ENCODE data around the gene SPATA20. TPM values are rescaled to one million over a fixed set of nuclear protein-coding genes. Genes with fewer than 3 reads are reported as not detected.

SPATA20 gene
- total RNA-seq, 1 experiment from 2014 or later: 140 TPM

DNA sequence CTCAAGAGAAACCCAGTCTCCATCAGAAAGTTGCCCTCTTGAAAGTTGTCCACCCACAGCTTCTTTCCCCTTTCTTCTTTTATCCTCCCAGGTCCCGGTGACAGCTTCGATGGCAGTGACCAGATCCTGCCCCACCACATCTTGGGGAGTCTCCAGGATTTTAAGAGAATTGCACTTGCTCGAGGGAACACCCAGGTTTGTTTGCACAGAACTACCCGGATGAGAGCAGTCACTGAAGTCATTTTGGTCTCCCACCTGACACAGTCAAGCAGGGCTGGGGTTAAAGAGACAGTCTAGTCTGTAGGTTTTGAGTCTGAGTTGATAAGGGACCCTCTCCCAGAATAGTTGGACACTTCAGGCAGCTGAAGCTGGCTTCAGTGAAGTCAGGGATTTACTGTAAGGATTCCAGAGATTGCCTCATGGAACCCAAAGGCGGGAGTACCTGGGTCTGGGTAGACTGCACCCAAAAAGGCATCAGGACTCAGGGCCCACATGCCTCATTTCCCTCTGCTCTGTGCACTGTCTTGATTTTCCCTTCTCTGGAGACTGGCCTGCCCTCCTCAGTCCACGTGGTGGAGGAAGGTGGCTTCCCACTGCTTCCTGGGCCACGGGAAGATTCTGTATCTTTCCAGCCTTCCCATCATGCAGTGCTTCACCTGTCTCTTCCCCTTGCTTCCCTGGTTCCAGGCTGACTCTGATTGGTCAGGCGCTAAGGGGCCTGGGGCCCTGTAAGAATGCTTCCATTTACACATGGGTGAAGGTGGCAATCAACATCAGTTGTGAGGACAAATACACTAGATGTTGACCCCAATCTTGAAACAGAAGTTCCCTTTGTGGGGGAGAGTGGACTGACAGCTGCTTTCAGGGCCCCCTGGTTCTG is 29.2 kb upstream of the SPATA20 start:
- DNase-seq (ENCODE audit: low read depth): no peak
- in situ Hi-C loops (cut with HindIII; ENCODE audit: low pct_unique_long_range_greater_than_20kb, low sequenced_read_pairs): no loop called here

GRCh38 chr17:50518384-50519023 is 28.5 kb upstream of the SPATA20 start:
- DNase-seq (ENCODE audit: low read depth): no peak
- in situ Hi-C loops (cut with HindIII; ENCODE audit: low pct_unique_long_range_greater_than_20kb, low sequenced_read_pairs): no loop called here

DNA sequence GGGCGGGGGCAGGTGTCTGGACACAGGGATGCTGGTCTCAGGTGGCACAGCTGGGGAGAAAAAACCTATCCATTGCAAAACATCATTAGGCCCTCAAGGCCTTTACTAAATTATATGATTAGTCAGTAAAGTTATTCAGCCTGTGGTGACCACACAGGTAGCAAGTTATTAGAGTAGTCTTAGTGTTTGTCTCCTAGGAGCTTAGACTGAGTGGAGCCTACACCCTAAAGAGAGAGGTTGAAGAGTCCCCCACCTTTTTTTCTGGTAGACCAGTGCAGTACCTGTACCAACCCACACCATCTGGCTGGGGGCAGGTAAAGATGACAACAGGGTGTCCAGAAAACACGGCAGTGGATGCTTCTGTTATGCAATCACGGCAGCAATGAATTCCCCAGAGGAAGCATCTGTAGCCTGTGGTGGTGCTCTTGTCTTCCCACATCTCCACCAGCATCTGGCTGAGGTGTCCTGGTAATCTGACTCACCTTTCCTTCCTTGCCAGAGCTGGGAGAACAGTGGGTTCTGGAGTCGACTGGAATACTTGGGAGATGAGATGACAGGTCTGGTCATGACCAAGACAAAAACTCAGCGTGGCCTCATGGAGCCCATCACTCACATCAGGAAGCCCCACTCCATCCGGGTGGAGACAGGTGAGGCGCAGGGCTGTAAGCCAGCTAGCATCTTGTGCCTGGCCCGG is 27.7 kb upstream of the SPATA20 start:
- DNase-seq (ENCODE audit: low read depth): no peak
- in situ Hi-C loops (cut with HindIII; ENCODE audit: low pct_unique_long_range_greater_than_20kb, low sequenced_read_pairs): no loop called here

GRCh38 chr17:50520483-50520882 is 26.5 kb upstream of the SPATA20 start:
- DNase-seq (ENCODE audit: low read depth): no peak
- in situ Hi-C loops (cut with HindIII; ENCODE audit: low pct_unique_long_range_greater_than_20kb, low sequenced_read_pairs): no loop called here

- DNase-seq (ENCODE audit: low read depth): no peak
- in situ Hi-C loops (cut with HindIII; ENCODE audit: low pct_unique_long_range_greater_than_20kb, low sequenced_read_pairs): no loop called here
Observed at GRCh38 chr17:50521514-50521913, 25.5 kb upstream of the SPATA20 start.

DNA sequence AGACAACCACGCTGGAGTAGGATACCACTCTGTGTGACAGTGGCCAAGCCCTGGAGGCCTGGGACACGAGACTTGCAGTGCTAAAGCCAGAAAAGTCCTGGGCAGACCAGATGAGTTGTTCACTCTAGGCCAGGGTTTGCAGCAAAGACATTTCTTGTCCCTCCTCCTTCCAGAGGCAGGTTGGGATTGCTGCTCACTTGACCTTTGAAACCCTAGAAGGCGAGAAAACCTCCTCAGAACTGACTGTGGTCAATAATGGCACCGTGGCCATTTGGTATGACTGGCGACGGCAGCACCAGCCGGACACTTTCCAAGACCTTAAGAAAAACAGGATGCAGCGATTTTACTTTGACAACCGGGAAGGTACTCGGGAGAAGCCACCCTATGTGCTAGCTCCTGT is 24.2 kb upstream of the SPATA20 start:
- in situ Hi-C loops (cut with HindIII; ENCODE audit: low pct_unique_long_range_greater_than_20kb, low sequenced_read_pairs): no loop called here
- DNase-seq (ENCODE audit: low read depth): no peak

DNA sequence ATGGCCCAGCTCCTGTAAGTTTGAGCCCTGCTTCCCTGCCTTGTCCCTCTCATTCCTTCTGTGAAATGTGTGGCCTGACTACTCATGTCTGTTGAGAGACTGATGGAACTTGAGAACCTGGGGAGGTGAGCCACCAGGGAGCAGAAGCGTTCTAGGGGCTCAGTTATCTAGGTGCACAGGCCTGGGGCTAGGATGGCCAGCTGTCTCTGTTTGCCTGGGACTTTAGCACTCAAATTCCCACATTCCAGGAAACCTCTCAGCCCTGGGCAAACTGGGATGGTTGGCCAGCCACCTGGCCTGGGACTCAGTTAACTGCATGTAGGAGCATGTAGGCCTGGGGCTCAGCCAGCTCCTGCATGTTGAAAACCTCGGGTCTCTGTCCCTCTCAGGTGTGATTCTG is 23.8 kb upstream of the SPATA20 start:
- in situ Hi-C loops (cut with HindIII; ENCODE audit: low pct_unique_long_range_greater_than_20kb, low sequenced_read_pairs): no loop called here
- no peak for DNase-seq (ENCODE audit: low read depth)

GRCh38 chr17:50524838-50525237 is 22.1 kb upstream of the SPATA20 start:
- in situ Hi-C loops (cut with HindIII; ENCODE audit: low pct_unique_long_range_greater_than_20kb, low sequenced_read_pairs): no loop called here
- no peak for DNase-seq (ENCODE audit: low read depth)

DNA sequence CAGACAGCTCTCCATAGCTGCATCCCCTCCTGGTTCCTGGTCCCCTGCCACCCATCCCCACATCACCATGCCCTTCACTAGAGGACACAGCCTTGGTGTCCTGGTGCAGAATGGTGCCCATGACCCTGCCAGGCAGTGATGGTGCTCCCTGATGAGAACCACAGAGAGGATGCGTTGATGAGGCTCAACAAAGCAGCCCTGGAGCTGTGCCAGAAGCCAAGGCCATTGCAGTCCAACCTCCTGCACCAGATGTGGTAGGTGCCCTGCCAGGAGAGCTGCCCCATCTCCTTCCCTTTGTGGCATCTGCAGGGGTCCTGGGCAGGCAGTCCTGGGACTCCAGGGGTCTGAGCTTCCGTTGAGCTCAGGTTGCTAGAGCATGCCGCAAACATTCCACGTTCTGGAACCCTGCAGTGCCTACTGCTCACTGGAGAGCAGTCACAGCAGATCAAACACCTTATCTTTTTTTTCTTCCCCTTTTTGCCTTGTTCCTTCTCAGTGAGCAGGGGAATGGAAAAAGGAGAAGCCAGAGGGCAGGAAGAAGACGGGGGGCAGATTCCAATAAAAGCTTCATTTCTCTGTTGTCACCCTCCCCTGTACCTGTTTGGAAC is 19.7 kb upstream of the SPATA20 start:
- in situ Hi-C loops (cut with HindIII; ENCODE audit: low pct_unique_long_range_greater_than_20kb, low sequenced_read_pairs): no loop called here
- DNase-seq (ENCODE audit: low read depth): no peak

DNA sequence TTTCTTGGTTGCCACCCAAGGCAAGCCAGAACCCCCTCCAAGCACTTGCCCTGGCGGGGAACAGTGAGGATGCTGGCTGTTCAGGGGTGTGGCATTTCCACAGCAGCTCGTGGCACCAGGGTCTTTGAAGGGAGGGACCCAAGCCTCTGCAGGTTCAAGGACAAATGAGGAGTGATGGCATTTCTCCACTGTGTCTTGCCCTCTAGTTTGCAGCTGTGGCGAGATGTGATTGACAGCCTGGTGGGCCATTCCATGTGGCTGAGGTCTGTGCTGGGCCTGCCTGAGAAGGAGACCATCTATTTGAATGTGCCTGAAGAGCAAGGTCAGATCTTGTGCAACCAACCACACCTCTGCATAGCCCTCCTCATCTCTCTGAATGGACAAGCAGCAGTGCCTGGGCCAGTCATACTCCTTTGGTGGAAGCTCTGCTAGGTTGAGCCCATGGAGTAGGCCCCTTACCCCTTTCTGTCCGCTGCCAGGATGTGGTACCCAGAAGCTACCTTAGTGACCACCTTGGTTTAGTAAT is 19.0 kb upstream of the SPATA20 start:
- in situ Hi-C loops (cut with HindIII; ENCODE audit: low pct_unique_long_range_greater_than_20kb, low sequenced_read_pairs): no loop called here

DNA sequence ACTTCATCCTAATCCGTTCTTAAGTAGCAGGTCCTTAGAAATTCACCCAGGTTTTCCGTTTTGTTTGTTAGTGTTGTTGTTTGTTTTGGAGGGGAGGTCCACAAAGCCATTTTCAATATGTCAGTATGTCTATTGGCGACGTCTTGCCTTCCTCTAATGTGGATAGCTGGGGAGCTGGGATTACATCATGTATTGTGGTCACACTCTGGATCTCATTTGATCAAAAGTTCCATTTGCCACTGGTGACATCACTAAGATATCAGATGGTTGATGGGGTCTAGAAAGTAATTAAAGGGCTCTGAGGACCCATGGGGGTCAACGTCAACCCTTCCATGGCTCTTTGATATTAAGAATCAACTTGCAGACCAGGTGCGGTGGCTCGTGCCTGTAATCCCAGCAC is 17.1 kb upstream of the SPATA20 start:
- in situ Hi-C loops (cut with HindIII; ENCODE audit: low pct_unique_long_range_greater_than_20kb, low sequenced_read_pairs): no loop called here
- no peak for DNase-seq (ENCODE audit: low read depth)

More for the DNA sequence above, 19.0 kb upstream of the SPATA20 start:
- no peak for DNase-seq (ENCODE audit: low read depth)

- in situ Hi-C loops (cut with HindIII; ENCODE audit: low pct_unique_long_range_greater_than_20kb, low sequenced_read_pairs): no loop called here
- DNase-seq (ENCODE audit: low read depth): no peak
Observed at GRCh38 chr17:50531428-50532025, 15.4 kb upstream of the SPATA20 start.

GRCh38 chr17:50532452-50533024 is 14.4 kb upstream of the SPATA20 start, which contains the start of gene EPN3:
TSS of gene EPN3 (plus strand) at chr17:50532735. CDS start at chr17:50536557, 3,822 bp downstream.
- DNase-seq (ENCODE audit: low read depth): no peak
- in situ Hi-C loops (cut with HindIII; ENCODE audit: low pct_unique_long_range_greater_than_20kb, low sequenced_read_pairs): no loop called here

DNA sequence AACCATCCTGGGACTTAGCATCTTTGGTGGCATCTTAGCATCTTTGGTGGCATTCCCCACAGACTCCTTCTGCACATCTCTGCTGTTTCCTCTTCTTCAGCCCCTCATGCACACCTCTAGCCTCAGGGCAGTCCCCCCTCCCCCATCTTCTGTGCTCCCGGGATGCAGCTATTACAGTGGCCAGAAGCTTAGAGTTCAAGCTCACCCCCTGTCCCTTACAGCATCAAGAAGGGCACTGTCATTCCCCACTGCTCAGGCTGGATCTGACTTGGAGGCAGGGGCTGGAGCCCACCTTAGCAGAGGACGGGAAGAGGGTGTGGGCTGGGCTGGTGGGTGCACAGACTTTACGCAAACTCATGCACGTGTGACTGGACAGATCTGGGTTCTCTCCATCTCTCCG is 13.8 kb upstream of the SPATA20 start:
- no peak for DNase-seq (ENCODE audit: low read depth)
- in situ Hi-C loops (cut with HindIII; ENCODE audit: low pct_unique_long_range_greater_than_20kb, low sequenced_read_pairs): no loop called here

DNA sequence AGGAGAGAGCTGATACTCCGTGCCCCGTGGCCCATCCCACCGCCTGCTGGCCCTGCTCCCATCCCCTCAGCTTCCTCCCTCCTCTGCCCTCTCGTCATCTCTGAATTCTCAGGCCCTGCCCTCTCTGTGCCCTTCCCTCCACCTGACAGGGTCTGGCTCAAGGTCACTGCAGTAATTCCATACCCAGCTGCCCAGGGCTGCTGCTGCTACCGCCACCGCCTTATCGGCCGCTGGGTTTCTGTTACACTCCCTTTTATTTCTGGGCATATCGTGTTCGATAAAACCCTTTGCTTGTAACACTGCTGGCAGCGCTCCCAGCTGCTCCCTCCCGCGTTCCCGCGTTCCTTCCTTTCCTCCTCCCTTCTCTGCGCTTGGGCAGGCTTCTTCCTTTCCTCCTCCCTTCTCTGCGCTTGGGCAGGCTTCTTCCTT is 13.2 kb upstream of the SPATA20 start:
- no peak for DNase-seq (ENCODE audit: low read depth)
- in situ Hi-C loops (cut with HindIII; ENCODE audit: low pct_unique_long_range_greater_than_20kb, low sequenced_read_pairs): no loop called here

DNA sequence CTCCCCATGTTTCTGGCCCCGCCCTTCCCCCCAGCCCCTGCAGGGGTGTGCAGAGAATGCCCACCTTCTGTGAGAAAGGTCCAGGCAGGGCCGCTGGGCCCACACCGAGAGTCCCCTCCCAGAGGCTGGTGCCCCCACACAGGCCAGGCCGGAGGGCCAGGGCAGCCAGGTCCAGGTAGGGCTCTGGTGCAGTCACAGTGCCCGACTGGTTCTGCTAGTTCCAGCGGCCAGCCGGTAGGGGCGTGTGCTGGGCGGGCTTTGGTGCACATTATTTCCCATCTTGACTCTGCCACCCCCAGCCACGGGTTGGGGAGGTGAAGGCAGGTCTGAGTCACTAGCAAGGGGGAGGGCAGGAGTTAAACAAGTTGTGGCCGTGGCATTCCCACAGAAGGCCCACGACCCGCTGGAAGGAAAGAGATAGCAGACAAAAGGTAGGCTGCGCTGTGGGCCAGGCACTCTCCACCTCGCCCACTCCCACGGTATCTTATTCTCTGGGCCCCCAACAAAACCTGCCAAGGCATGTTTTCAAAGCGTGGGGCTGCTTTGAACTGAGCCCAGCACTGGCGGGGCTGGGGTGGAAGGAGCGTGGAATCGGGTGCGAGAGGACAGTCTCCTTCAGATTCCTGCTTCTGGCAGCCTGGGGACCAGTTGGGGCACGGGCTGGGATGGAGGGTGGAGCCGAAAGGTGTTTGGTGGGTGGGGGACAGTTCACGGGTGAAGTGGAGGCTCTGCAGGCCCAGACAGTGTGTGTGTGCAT is 12.6 kb upstream of the SPATA20 start:
- in situ Hi-C loops (cut with HindIII; ENCODE audit: low pct_unique_long_range_greater_than_20kb, low sequenced_read_pairs): no loop called here
- peak; percentile 34 for DNase-seq (ENCODE audit: low read depth)

DNA sequence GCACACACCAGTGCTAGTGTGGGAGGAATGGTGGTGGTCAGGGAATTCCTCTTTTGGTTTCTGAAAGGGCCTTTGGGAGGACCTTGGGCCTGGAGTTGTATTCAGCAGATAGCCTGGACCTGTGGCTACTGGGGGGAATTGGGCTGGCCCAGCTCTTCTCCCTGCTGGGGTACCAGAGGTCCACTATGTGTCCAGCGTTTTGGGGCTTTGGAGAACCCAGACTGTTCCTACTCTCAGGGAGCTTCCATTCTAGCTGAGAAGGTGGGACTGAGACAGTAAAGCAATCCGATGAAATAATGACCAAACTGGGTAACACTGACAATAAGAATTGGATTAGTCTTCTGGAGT is 12.0 kb upstream of the SPATA20 start:
- in situ Hi-C loops (cut with HindIII; ENCODE audit: low pct_unique_long_range_greater_than_20kb, low sequenced_read_pairs): no loop called here
- no peak for DNase-seq (ENCODE audit: low read depth)

All from Caki2 (cell line).